Activated CD8-positive, alpha-beta T cell treated with anti-CD3 and anti-CD28 coated beads for 36 hours (primary cell): Measurements from ENCODE around the gene CDCA7L. TPM values are rescaled to one million over a fixed set of nuclear protein-coding genes. Genes with fewer than 3 reads are reported as not detected.

Experiments
- ATAC-seq: fragments of 200-7000 bp; cut with Tn5 transposase; one replicate; pipeline ENCODE4 v1.10.0; 2021; ENCODE audit warnings: mild to moderate bottlenecking, moderate library complexity
- CTCF ChIA-PET: fragments of 350-600 bp; sonication (Branson Sonifier 250); formaldehyde crosslinking; loops from one replicate; lab custom pipeline; 2021; ENCODE audit warnings: antibody characterized with exemption; lab: Charles Lee
- POLR2A ChIA-PET: fragments of 350-600 bp; sonication (Branson Sonifier 250); formaldehyde crosslinking; loops from one replicate; lab custom pipeline; 2021; ENCODE audit warnings: antibody characterized with exemption; lab: Charles Lee
- DNase-seq: peaks from one replicate; pipeline ENCODE4 v3.0.0-alpha.2; 2020
- H3K27ac Mint-ChIP-seq: one replicate; pipeline ENCODE4 v1.8.0; 2021; ENCODE audit warnings: mild to moderate bottlenecking, mixed read lengths
- H3K27me3 Mint-ChIP-seq: one replicate; pipeline ENCODE4 v1.8.0; 2021; ENCODE audit warnings: mixed read lengths
- H3K36me3 Mint-ChIP-seq: one replicate; pipeline ENCODE4 v1.8.0; 2021; ENCODE audit warnings: low read depth, mixed read lengths
- H3K4me1 Mint-ChIP-seq: one replicate; pipeline ENCODE4 v1.8.0; 2021; ENCODE audit warnings: low read depth, mixed read lengths
- H3K4me3 Mint-ChIP-seq: one replicate; pipeline ENCODE4 v1.8.0; 2021; ENCODE audit warnings: mild to moderate bottlenecking, moderate library complexity, mixed read lengths
- H3K9me3 Mint-ChIP-seq: one replicate; pipeline ENCODE4 v1.8.0; 2021; ENCODE audit warnings: mixed read lengths
- intact Hi-C: fragments of 100-400 bp; cut with micrococcal nuclease; formaldehyde crosslinking; loops from one replicate; pipeline ENCODE4 v1.10.0; 2022
- total RNA-seq, 2 experiments: library from RNA; stranded (reverse); gene quantifications; one replicate each; pipeline ENCODE4 v1.2.3, GENCODE V29; 2021
- TF ChIP-seq, protein P1 (sequence below): fragments of 200-600 bp; IDR thresholded peaks from one replicate; pipeline ENCODE4 v1.8.0; 2022; ENCODE audit warnings: antibody characterized with exemption, mild to moderate bottlenecking

CDCA7L gene
- total RNA-seq, 2 experiments from 2014 or later = 101 to 102 TPM

DNA sequence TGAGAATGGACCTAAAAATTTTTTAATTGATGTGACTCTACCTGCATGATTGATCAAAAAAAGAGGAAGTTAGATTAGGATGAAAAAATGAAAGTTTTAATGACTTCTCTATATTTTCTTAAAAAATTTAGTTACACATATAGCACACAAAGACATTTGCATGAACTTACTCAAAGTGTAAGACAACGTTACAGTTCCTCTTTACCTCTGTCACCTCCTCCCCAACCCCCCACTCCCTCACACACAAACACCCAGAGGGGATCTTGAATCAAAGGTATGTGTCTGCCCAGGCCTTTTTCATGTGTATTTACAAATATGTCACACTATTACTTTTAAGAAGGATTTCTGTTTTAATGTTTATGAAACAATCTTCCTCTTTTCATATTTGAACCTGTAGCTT is 20.6 kb upstream of the CDCA7L start:
- DNase-seq (no peak), ATAC-seq (no peak)
- intact Hi-C loops = no loop called here
- Mint-ChIP-seq H3K4me3 (no peak overlapping the region), H3K9me3 (no peaks in the 10 kb centered on the region), H3K27ac (no peak overlapping the region), H3K36me3 (no peaks in the 10 kb centered on the region), H3K27me3 (peaks cover 2% of the 10 kb centered on the region), H3K4me1 (peaks cover 7% of the 10 kb centered on the region)
- ChIA-PET CTCF (no interaction called here), POLR2A (no interaction called here)
- TF ChIP-seq, protein P1, sequence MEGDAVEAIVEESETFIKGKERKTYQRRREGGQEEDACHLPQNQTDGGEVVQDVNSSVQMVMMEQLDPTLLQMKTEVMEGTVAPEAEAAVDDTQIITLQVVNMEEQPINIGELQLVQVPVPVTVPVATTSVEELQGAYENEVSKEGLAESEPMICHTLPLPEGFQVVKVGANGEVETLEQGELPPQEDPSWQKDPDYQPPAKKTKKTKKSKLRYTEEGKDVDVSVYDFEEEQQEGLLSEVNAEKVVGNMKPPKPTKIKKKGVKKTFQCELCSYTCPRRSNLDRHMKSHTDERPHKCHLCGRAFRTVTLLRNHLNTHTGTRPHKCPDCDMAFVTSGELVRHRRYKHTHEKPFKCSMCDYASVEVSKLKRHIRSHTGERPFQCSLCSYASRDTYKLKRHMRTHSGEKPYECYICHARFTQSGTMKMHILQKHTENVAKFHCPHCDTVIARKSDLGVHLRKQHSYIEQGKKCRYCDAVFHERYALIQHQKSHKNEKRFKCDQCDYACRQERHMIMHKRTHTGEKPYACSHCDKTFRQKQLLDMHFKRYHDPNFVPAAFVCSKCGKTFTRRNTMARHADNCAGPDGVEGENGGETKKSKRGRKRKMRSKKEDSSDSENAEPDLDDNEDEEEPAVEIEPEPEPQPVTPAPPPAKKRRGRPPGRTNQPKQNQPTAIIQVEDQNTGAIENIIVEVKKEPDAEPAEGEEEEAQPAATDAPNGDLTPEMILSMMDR = no peak

DNA sequence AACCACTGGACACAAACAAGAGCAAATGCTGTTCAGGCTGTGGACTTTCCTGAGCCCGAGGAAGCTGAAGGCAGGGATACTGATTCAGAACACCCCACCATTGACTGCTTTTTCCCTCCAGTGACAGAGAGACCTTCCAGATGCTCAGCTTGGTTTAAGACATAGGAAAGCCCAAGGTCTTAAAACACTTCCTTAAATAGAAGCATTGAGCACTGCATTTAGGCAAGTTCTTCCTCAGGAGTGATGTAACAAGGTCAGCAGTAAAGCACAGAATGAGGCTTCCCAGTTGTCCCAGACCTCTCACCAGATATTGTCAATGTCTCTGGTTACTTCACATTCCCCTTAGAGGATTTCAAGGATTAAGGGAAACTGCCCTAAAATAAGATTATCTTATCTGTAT is 19.6 kb upstream of the CDCA7L start:
- Mint-ChIP-seq H3K4me3 (no peak overlapping the region), H3K9me3 (no peaks in the 10 kb centered on the region), H3K27ac (no peak overlapping the region), H3K4me1 (peaks cover 7% of the 10 kb centered on the region), H3K36me3 (no peaks in the 10 kb centered on the region), H3K27me3 (peaks cover 2% of the 10 kb centered on the region)
- ChIA-PET CTCF (no interaction called here), POLR2A (interaction anchor here (0.9 kb wide), 1 partner anchor 21 kb away, joined by 3 read pairs; no protein-coding TSS in a partner anchor)
- intact Hi-C loops = no loop called here
- TF ChIP-seq, protein P1 = no peak
- ATAC-seq (no peak), DNase-seq (no peak)

DNA sequence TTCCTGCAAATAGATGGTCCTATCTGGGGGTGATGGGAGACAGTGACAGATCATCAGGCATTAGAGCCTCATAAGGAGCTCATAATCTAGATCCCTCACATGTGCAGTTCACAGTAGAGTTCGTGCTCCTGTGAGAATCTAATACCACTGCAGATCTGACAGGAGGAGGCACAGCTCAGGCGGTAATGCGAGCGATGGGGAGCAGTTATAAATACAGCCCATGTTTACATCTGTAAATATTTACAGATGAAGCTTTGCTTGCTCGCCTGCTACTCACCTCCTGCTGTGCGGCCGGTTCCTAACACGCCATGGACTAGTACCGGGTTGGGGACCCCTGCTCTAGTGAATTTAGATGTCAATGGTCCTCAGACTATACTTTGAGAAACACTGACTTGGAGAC is 17.0 kb upstream of the CDCA7L start:
- no peaks in the 10 kb centered on the region for H3K9me3 Mint-ChIP-seq
- DNase-seq (no peak), ATAC-seq (no peak)
- H3K4me1 Mint-ChIP-seq = peaks cover 4% of the 10 kb centered on the region
- no peaks in the 10 kb centered on the region for H3K36me3 Mint-ChIP-seq
- intact Hi-C loops = no loop called here
- no peak overlapping the region for H3K4me3 Mint-ChIP-seq
- H3K27ac Mint-ChIP-seq = no peak overlapping the region
- peaks cover 2% of the 10 kb centered on the region for H3K27me3 Mint-ChIP-seq
- TF ChIP-seq, protein P1 = no peak
- CTCF ChIA-PET = interaction anchor here (0.9 kb wide), 1 partner anchor 17 kb away, joined by 3 read pairs; no protein-coding TSS in a partner anchor
- POLR2A ChIA-PET = no interaction called here

DNA sequence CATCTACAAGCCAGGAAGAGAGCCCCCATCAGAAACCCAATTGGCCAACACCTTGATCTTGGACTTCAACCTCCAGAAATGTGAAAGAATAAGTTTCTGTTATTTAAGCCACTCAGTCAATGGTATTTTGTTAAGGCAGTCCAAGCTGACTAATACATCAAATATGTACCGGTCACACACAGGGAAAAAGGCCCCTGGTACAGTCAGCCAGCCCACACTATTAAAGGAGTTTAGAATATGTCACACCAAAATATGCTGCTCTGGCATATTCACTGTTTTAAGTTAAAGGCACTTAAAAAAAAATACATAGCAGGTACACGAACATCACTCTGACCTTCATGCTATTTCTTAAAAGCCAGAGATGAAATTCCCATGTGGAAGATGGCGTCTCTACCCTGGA is 15.2 kb upstream of the CDCA7L start:
- TF ChIP-seq, protein P1 = no peak
- Mint-ChIP-seq H3K4me3 (no peak overlapping the region), H3K27me3 (peaks cover 2% of the 10 kb centered on the region), H3K36me3 (no peaks in the 10 kb centered on the region), H3K4me1 (no peaks in the 10 kb centered on the region), H3K9me3 (no peaks in the 10 kb centered on the region), H3K27ac (no peak overlapping the region)
- intact Hi-C loops = no loop called here
- DNase-seq (no peak), ATAC-seq (no peak)
- ChIA-PET POLR2A (no interaction called here), CTCF (no interaction called here)

DNA sequence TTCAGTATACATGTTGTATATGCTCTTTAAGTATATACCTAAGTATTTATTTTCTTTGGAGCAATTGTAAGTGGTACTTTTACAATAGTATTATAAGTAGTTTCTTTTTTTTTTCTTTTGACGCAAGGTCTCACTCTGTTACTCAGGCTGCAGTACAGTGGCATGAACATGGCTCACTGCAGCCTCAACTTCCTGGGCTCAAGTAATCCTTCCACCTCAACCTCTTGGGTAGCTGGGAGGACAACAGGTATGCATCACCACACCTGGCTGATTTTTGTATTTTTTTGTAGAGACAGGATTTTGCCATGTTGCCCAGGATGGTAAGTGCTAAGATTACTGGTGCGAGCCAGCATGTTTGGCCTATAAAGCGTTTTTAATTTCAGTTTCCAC is 13.7 kb upstream of the CDCA7L start:
- Mint-ChIP-seq H3K36me3 (no peaks in the 10 kb centered on the region), H3K27ac (no peak overlapping the region), H3K9me3 (no peaks in the 10 kb centered on the region), H3K4me3 (no peak overlapping the region), H3K4me1 (no peaks in the 10 kb centered on the region), H3K27me3 (peaks cover 2% of the 10 kb centered on the region)
- intact Hi-C loops = no loop called here
- ChIA-PET CTCF (no interaction called here), POLR2A (interaction anchor here (1.0 kb wide), 1 partner anchor 13 kb away, joined by 3 read pairs; no protein-coding TSS in a partner anchor)
- no peak for DNase-seq
- no peak for ATAC-seq
- TF ChIP-seq, protein P1 = no peak
